Fibroblast of lung (primary cell): Measurements from ENCODE around the gene PACS2. TPM values are rescaled to one million over a fixed set of nuclear protein-coding genes. Genes with fewer than 3 reads are reported as not detected.
A peak's percentile ranks its signal among the peaks of the same experiment; 100 is the strongest.

Experiments
- DNase-seq, 2 donors: peaks; one replicate each; pipeline versions ENCODE4 v3.0.0 to v3.0.0-alpha.2; 2010; ENCODE audit warnings: low read depth in 2 of 2
- H2AFZ ChIP-seq: 2 replicates; pipeline ENCODE4 v1.5.1; 2012; ENCODE audit warnings: low read length, control low read depth, inconsistent platforms
- H3K27ac ChIP-seq: 2 replicates; pipeline ENCODE4 v1.5.1; 2011; ENCODE audit warnings: low read length, control low read depth; ENCODE audit not compliant: insufficient read depth
- H3K27me3 ChIP-seq: 2 replicates; pipeline ENCODE4 v1.5.1; 2011; ENCODE audit warnings: mild to moderate bottlenecking, low read length; ENCODE audit not compliant: control insufficient read depth, insufficient read depth
- H3K36me3 ChIP-seq: 2 replicates; pipeline ENCODE4 v1.5.1; 2011; ENCODE audit warnings: low read length; ENCODE audit not compliant: control insufficient read depth, insufficient read depth
- H3K4me1 ChIP-seq: 2 replicates; pipeline ENCODE4 v1.5.1; 2011; ENCODE audit warnings: low read length; ENCODE audit not compliant: control insufficient read depth, insufficient read depth; ENCODE audit errors: extremely low read depth
- H3K4me2 ChIP-seq: 2 replicates; pipeline ENCODE4 v1.5.1; 2011; ENCODE audit warnings: low read length, control low read depth; ENCODE audit not compliant: insufficient read depth; ENCODE audit errors: extremely low read depth
- H3K4me3 ChIP-seq, 4 experiments: fragments of 200-600 bp in 1 of 4; sonication (generic) in 1 of 4; replicated peaks in 1 of 4; 2 replicates each; pipeline ENCODE4 v1.5.1; 2011 to 2016; ENCODE audit warnings: low read length in 4 of 4, low read depth in 3 of 4, mild to moderate bottlenecking in 3 of 4, control low read depth in 2 of 4, inconsistent platforms in 1 of 4, mixed read lengths in 1 of 4; ENCODE audit not compliant: insufficient read depth in 1 of 4; ENCODE audit errors: control extremely low read depth in 1 of 4
- H3K79me2 ChIP-seq: 2 replicates; pipeline ENCODE4 v1.5.1; 2012; ENCODE audit warnings: mild to moderate bottlenecking, low read length, inconsistent platforms; ENCODE audit not compliant: control insufficient read depth, insufficient read depth
- H3K9ac ChIP-seq: 2 replicates; pipeline ENCODE4 v1.5.1; 2011; ENCODE audit warnings: mild to moderate bottlenecking, low read length, control low read depth; ENCODE audit not compliant: insufficient read depth
- H3K9me3 ChIP-seq: 2 replicates; pipeline ENCODE4 v1.5.1; 2012; ENCODE audit warnings: low read depth, low read length; ENCODE audit not compliant: control insufficient read depth, insufficient read depth
- H4K20me1 ChIP-seq: 2 replicates; pipeline ENCODE4 v1.5.1; 2011; ENCODE audit warnings: low read length; ENCODE audit not compliant: control insufficient read depth, insufficient read depth; ENCODE audit errors: extremely low read depth
- CTCF ChIP-seq, 2 donors: IDR thresholded peaks in 1 of 2; conservative IDR thresholded peaks in 1 of 2; 1 replicate in 1 of 2; 2 replicates in 1 of 2; pipeline ENCODE4 v1.5.1; 2011 to 2012; ENCODE audit warnings: low read length in 2 of 2, control low read depth in 1 of 2, inconsistent platforms in 1 of 2, low read depth in 1 of 2, mild to moderate bottlenecking in 1 of 2
- EZH2 ChIP-seq: IDR thresholded peaks from 2 replicates; pipeline ENCODE4 v1.5.1; 2012; ENCODE audit warnings: low read length, control low read depth, mild to moderate bottlenecking; ENCODE audit errors: missing control alignments
- polyA plus RNA-seq, 2 donors: library from polyadenylated mRNA; depleted of rRNA in 1 of 2; stranded (reverse) in 1 of 2; unstranded in 1 of 2; fragments of >200 nt; gene quantifications; 2 replicates each; pipeline ENCODE4 v1.2.1, GENCODE V29; 2011 to 2012; ENCODE audit warnings: missing spikeins in 1 of 2
- total RNA-seq: library from RNA; depleted of rRNA; stranded (reverse); fragments of >200 nt; gene quantifications from 2 replicates; pipeline ENCODE4 v1.2.1, GENCODE V29; 2014

Gene PACS2
- total and polyA plus RNA-seq, 2 donors (not counting 1 experiment from before 2014, with no cell fraction given), result 20.3 to 52.5 TPM

GRCh38 chr14:105398726-105399465 is 84.3 kb downstream of the PACS2 start:
- no peaks in the 10 kb centered on the region for H3K27me3 ChIP-seq
- DNase-seq, result peak in 1 of 2 donors; percentile 45

GRCh38 chr14:105399466-105399775 is 84.9 kb downstream of the PACS2 start:
- no peaks in the 10 kb centered on the region for H3K27me3 ChIP-seq
- H3K4me1 ChIP-seq, result no peaks in the 10 kb centered on the region
- no peaks in the 10 kb centered on the region for H4K20me1 ChIP-seq
- peak overlapping the region; percentile 87 for H3K4me2 ChIP-seq
- H3K27ac ChIP-seq, result no peak overlapping the region
- H3K9ac ChIP-seq, result no peak overlapping the region
- peak overlapping the region; percentile 65 to 89 (median 84) for H3K4me3 ChIP-seq
- H3K79me2 ChIP-seq, result peaks cover 12% of the 10 kb centered on the region
- H3K9me3 ChIP-seq, result no peaks in the 10 kb centered on the region
- no peak for DNase-seq
- peaks cover 15% of the 10 kb centered on the region for H3K36me3 ChIP-seq
- TF ChIP-seq CTCF (conservative IDR thresholded peaks at IDR 0.05 in 1 of 2, IDR thresholded peaks at IDR 0.05 in 1 of 2; ENCODE audit: low read depth in 1 of 2, low read length in 2 of 2) (no peak), EZH2 (no peak)
- no peak overlapping the region for H2AFZ ChIP-seq

More at GRCh38 chr14:105398726-105399465, 84.3 kb downstream of the PACS2 start:
- no peaks in the 10 kb centered on the region for H3K4me1 ChIP-seq
- no peak overlapping the region for H2AFZ ChIP-seq
- H3K36me3 ChIP-seq, result peaks cover 15% of the 10 kb centered on the region
- H3K9ac ChIP-seq, result peak overlapping the region; percentile 77
- H3K4me2 ChIP-seq, result peak overlapping the region; percentile 87
- H3K79me2 ChIP-seq, result peaks cover 12% of the 10 kb centered on the region
- no peaks in the 10 kb centered on the region for H4K20me1 ChIP-seq
- H3K27ac ChIP-seq, result peak overlapping the region; percentile 76
- peak overlapping the region; percentile 65 to 89 (median 84) for H3K4me3 ChIP-seq
- no peaks in the 10 kb centered on the region for H3K9me3 ChIP-seq
- no peak for TF ChIP-seq EZH2

GRCh38 chr14:105400016-105400415 is 85.5 kb downstream of the PACS2 start:
- H3K27me3 ChIP-seq, result no peaks in the 10 kb centered on the region
- no peak overlapping the region for H3K4me3 ChIP-seq
- no peaks in the 10 kb centered on the region for H4K20me1 ChIP-seq
- no peak overlapping the region for H3K27ac ChIP-seq
- H2AFZ ChIP-seq, result no peak overlapping the region
- DNase-seq, result no peak
- H3K9me3 ChIP-seq, result no peaks in the 10 kb centered on the region
- no peak overlapping the region for H3K4me2 ChIP-seq
- peaks cover 15% of the 10 kb centered on the region for H3K36me3 ChIP-seq
- no peaks in the 10 kb centered on the region for H3K4me1 ChIP-seq
- peaks cover 12% of the 10 kb centered on the region for H3K79me2 ChIP-seq
- TF ChIP-seq EZH2, result no peak
- TF ChIP-seq CTCF (conservative IDR thresholded peaks at IDR 0.05 in 1 of 2, IDR thresholded peaks at IDR 0.05 in 1 of 2; ENCODE audit: low read depth in 1 of 2, low read length in 2 of 2), result no peak
- no peak overlapping the region for H3K9ac ChIP-seq
